Choroid plexus epithelial cell (primary cell): ENCODE data around the gene NOS3.

Source experiments
- DNase-seq: peaks from one replicate; pipeline ENCODE4 v3.0.0-alpha.2; 2010; ENCODE audit warnings: low read depth
- H3K4me3 ChIP-seq: 2 replicates; pipeline ENCODE4 v1.5.1; 2011; ENCODE audit warnings: low read depth, mild to moderate bottlenecking, control low read depth, low read length, moderate library complexity
- CTCF ChIP-seq: conservative IDR thresholded peaks from 2 replicates; pipeline ENCODE4 v1.5.1; 2011; ENCODE audit warnings: low read depth, mild to moderate bottlenecking, control low read depth, inconsistent platforms, low read length, moderate library complexity

The NOS3 gene

GRCh38 chr7:150990416-150991186 is at the start of gene NOS3:
NOS3 (plus strand) TSS chr7:150991017; CDS start chr7:150993804, 2,787 bp downstream.
- TF ChIP-seq CTCF: no peak
- no peak within 1 kb of the TSS for H3K4me3 ChIP-seq
- no peak for DNase-seq

- no peak for TF ChIP-seq CTCF
- DNase-seq: no peak
- H3K4me3 ChIP-seq: no peak overlapping the region
These were observed 49.3 kb upstream of the NOS3 start for GRCh38 chr7:150941351-150942000.

- no peak overlapping the region for H3K4me3 ChIP-seq
- no peak for TF ChIP-seq CTCF
- DNase-seq: no peak
These were observed 48.7 kb upstream of the NOS3 start for GRCh38 chr7:150942001-150942590.

- DNase-seq: no peak
- no peak for TF ChIP-seq CTCF
- H3K4me3 ChIP-seq: no peak overlapping the region
These were observed 48.0 kb upstream of the NOS3 start for GRCh38 chr7:150942591-150943452.

GRCh38 chr7:150943453-150943814 is 47.4 kb upstream of the NOS3 start:
- no peak for DNase-seq
- TF ChIP-seq CTCF: no peak
- H3K4me3 ChIP-seq: no peak overlapping the region

GRCh38 chr7:150944066-150945042 is 46.5 kb upstream of the NOS3 start:
- H3K4me3 ChIP-seq: no peak overlapping the region
- DNase-seq: no peak
- TF ChIP-seq CTCF: no peak
